AG10803 (cell line): Measurements from ENCODE around the gene SLC12A6.
A peak's percentile ranks its signal among the peaks of the same experiment; 100 is the strongest.

ENCODE experiments used
- DNase-seq: peaks from one replicate; pipeline ENCODE4 v3.0.0; 2010; ENCODE audit warnings: low read depth
- H3K4me3 ChIP-seq: 2 replicates; pipeline ENCODE4 v1.5.1; 2011; ENCODE audit warnings: mild to moderate bottlenecking, low read length, control low read depth
- CTCF ChIP-seq: conservative IDR thresholded peaks from 2 replicates; pipeline ENCODE4 v1.5.1; 2011; ENCODE audit warnings: mild to moderate bottlenecking, low read length, control low read depth, inconsistent platforms

SLC12A6 gene

GRCh38 chr15:34329006-34329405 lies 8.6 kb downstream of the SLC12A6 start:
- TF ChIP-seq CTCF, result no peak
- no peak overlapping the region for H3K4me3 ChIP-seq
- DNase-seq, result no peak

GRCh38 chr15:34327906-34328305 lies 9.7 kb downstream of the SLC12A6 start:
- no peak for TF ChIP-seq CTCF
- H3K4me3 ChIP-seq, result no peak overlapping the region
- no peak for DNase-seq

- H3K4me3 ChIP-seq, result no peak overlapping the region
- no peak for TF ChIP-seq CTCF
- no peak for DNase-seq
These were observed 12.2 kb downstream of the SLC12A6 start for GRCh38 chr15:34325368-34325767.

- TF ChIP-seq CTCF, result no peak
- no peak for DNase-seq
- no peak overlapping the region for H3K4me3 ChIP-seq
These were observed 12.6 kb downstream of the SLC12A6 start for GRCh38 chr15:34324933-34325332.

GRCh38 chr15:34323217-34323616 lies 14.4 kb downstream of the SLC12A6 start:
- DNase-seq, result no peak
- TF ChIP-seq CTCF, result no peak
- no peak overlapping the region for H3K4me3 ChIP-seq

GRCh38 chr15:34318277-34319079 lies 19.1 kb downstream of the SLC12A6 start:
- TF ChIP-seq CTCF, result no peak
- DNase-seq, result peak; percentile 71

More at GRCh38 chr15:34318277-34319079, 19.1 kb downstream of the SLC12A6 start:
- H3K4me3 ChIP-seq, result peak overlapping the region; percentile 60
